Ramos (cell line): ENCODE measurements around the gene SYDE1.

Experiments
- in situ Hi-C: fragments of 300-500 bp; cut with MboI; formaldehyde crosslinking; loops from one replicate; pipeline ENCODE4 v1.14.3; 2022; ENCODE audit warnings: low sequenced_read_pairs; ENCODE audit not compliant: unreplicated experiment

The SYDE1 gene

DNA sequence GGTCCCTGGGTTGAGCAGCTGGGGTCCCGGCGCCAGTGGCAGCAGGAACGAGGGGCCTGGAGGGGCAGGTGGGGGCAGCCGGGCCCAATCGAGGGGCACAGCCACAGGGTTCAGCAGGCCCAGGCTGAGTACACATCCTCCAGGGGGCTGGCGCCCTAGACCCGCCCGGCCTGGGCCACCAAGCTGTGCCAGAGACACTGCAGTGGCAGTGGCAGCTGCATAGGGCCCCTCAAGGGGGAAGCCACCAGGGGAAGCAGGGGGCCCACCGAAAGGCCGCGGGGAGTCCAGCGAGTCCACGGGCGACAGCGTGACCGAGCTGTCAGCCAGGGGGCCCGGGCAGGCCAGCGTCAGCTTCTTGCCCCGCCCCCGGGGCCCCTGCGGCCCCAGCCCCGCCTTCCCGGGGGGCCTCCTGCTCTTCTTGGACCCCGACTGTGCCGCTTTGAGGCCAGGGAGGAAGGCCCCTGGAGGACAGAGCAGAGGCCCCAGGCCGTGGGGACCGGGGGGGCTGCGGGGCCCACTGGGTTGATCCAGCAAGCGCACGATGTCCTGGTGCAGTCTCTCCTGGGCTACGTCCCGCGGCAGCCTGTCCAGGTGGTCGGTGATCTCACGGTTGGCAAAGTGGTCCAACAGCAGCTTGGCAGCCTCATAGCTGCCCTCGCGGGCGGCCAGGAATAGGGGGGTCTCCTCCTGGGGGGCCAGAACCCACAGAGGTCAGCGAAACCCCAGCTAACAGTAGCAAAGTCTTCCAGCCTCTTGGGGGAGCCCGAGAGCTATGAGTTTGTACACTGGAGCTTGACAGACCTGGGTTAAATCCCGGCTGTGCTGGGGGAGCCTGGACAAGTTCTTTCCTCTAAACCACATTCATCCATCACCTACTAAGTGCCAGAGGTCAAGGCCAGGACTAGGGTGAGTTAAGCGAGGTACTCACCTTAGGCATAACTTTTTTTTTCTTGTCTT lies 54.1 kb downstream of the SYDE1 start:
- in situ Hi-C loops = no loop called here
